ENCODE measurements around the gene KSR1.
A peak's percentile ranks its signal among the peaks of the same experiment; 100 is the strongest.

Gene KSR1

GRCh38 chr17:27575096-27575911 is 119.1 kb downstream of the KSR1 start:
- H3K9me3 ChIP-seq (ENCODE audit: control insufficient read depth, insufficient read depth, low read depth, low read length): no peaks in the 10 kb centered on the region
- no peak overlapping the region; the same call in 1 of the 2 replicates for H3K4me3 ChIP-seq (ENCODE audit: low read depth, low read length)
- peaks cover 87% of the 10 kb centered on the region for H3K4me1 ChIP-seq (ENCODE audit: control insufficient read depth, insufficient read depth, low read length)
- no peaks in the 10 kb centered on the region for H3K27me3 ChIP-seq (ENCODE audit: control insufficient read depth, insufficient read depth, low read length)
- H3K36me3 ChIP-seq (ENCODE audit: control insufficient read depth, insufficient read depth, low read length): no peaks in the 10 kb centered on the region; the same call in 1 of the 2 replicates
- H3K9ac ChIP-seq (ENCODE audit: low read length): no peak overlapping the region
- H3K27ac ChIP-seq (ENCODE audit: low read depth, low read length): peak overlapping the region; percentile 70

- Histone ChIP-seq H3K27ac (ENCODE audit: low read depth, low read length) (peak overlapping the region; percentile 70; the same call in 1 of the 2 replicates), H3K9ac (ENCODE audit: low read length) (no peak overlapping the region), H3K9me3 (ENCODE audit: control insufficient read depth, insufficient read depth, low read depth, low read length) (no peaks in the 10 kb centered on the region), H3K36me3 (ENCODE audit: control insufficient read depth, insufficient read depth, low read length) (no peaks in the 10 kb centered on the region; the same call in 1 of the 2 replicates), H3K4me3 (ENCODE audit: low read depth, low read length) (no peak overlapping the region), H3K4me1 (ENCODE audit: control insufficient read depth, insufficient read depth, low read length) (peaks cover 81% of the 10 kb centered on the region), H3K27me3 (ENCODE audit: control insufficient read depth, insufficient read depth, low read length) (no peaks in the 10 kb centered on the region)
These were observed 119.6 kb downstream of the KSR1 start for GRCh38 chr17:27575912-27576252.

GRCh38 chr17:27576477-27577083 is 120.3 kb downstream of the KSR1 start:
- peak overlapping the region; percentile 17 for H3K9ac ChIP-seq (ENCODE audit: low read length)
- peaks cover 2% of the 10 kb centered on the region; the same call in 1 of the 2 replicates for H3K36me3 ChIP-seq (ENCODE audit: control insufficient read depth, insufficient read depth, low read length)
- H3K27me3 ChIP-seq (ENCODE audit: control insufficient read depth, insufficient read depth, low read length): no peaks in the 10 kb centered on the region
- no peaks in the 10 kb centered on the region for H3K9me3 ChIP-seq (ENCODE audit: control insufficient read depth, insufficient read depth, low read depth, low read length)
- H3K4me3 ChIP-seq (ENCODE audit: low read depth, low read length): no peak overlapping the region
- peaks cover 74% of the 10 kb centered on the region for H3K4me1 ChIP-seq (ENCODE audit: control insufficient read depth, insufficient read depth, low read length)
- peak overlapping the region; percentile 68; the same call in 1 of the 2 replicates for H3K27ac ChIP-seq (ENCODE audit: low read depth, low read length)

GRCh38 chr17:27577121-27577761 is 121.0 kb downstream of the KSR1 start:
- Histone ChIP-seq H3K36me3 (ENCODE audit: control insufficient read depth, insufficient read depth, low read length) (peaks cover 2% of the 10 kb centered on the region; the same call in 1 of the 2 replicates), H3K4me1 (ENCODE audit: control insufficient read depth, insufficient read depth, low read length) (peaks cover 69% of the 10 kb centered on the region), H3K9ac (ENCODE audit: low read length) (peak overlapping the region; percentile 71), H3K9me3 (ENCODE audit: control insufficient read depth, insufficient read depth, low read depth, low read length) (no peaks in the 10 kb centered on the region), H3K4me3 (ENCODE audit: low read depth, low read length) (no peak overlapping the region), H3K27ac (ENCODE audit: low read depth, low read length) (peak overlapping the region; percentile 68; the same call in 1 of the 2 replicates), H3K27me3 (ENCODE audit: control insufficient read depth, insufficient read depth, low read length) (no peaks in the 10 kb centered on the region)

GRCh38 chr17:27577884-27578717 is 121.9 kb downstream of the KSR1 start:
- Histone ChIP-seq H3K27ac (ENCODE audit: low read depth, low read length) (peak overlapping the region; percentile 68; the same call in 1 of the 2 replicates), H3K4me3 (ENCODE audit: low read depth, low read length) (no peak overlapping the region), H3K4me1 (ENCODE audit: control insufficient read depth, insufficient read depth, low read length) (peaks cover 60% of the 10 kb centered on the region), H3K9ac (ENCODE audit: low read length) (peak overlapping the region; percentile 71), H3K36me3 (ENCODE audit: control insufficient read depth, insufficient read depth, low read length) (peaks cover 2% of the 10 kb centered on the region; the same call in 1 of the 2 replicates), H3K9me3 (ENCODE audit: control insufficient read depth, insufficient read depth, low read depth, low read length) (no peaks in the 10 kb centered on the region), H3K27me3 (ENCODE audit: control insufficient read depth, insufficient read depth, low read length) (no peaks in the 10 kb centered on the region)

GRCh38 chr17:27578718-27579085 is 122.5 kb downstream of the KSR1 start:
- no peak overlapping the region for H3K9ac ChIP-seq (ENCODE audit: low read length)
- H3K27ac ChIP-seq (ENCODE audit: low read depth, low read length): peak overlapping the region; percentile 68; the same call in 1 of the 2 replicates

GRCh38 chr17:27579304-27579703 is 123.1 kb downstream of the KSR1 start:
- Histone ChIP-seq H3K9me3 (ENCODE audit: control insufficient read depth, insufficient read depth, low read depth, low read length) (no peaks in the 10 kb centered on the region), H3K36me3 (ENCODE audit: control insufficient read depth, insufficient read depth, low read length) (peaks cover 7% of the 10 kb centered on the region), H3K4me3 (ENCODE audit: low read depth, low read length) (no peak overlapping the region), H3K27ac (ENCODE audit: low read depth, low read length) (no peak overlapping the region), H3K27me3 (ENCODE audit: control insufficient read depth, insufficient read depth, low read length) (no peaks in the 10 kb centered on the region), H3K4me1 (ENCODE audit: control insufficient read depth, insufficient read depth, low read length) (peaks cover 48% of the 10 kb centered on the region), H3K9ac (ENCODE audit: low read length) (no peak overlapping the region)

More at GRCh38 chr17:27578718-27579085, 122.5 kb downstream of the KSR1 start:
- Histone ChIP-seq H3K4me1 (ENCODE audit: control insufficient read depth, insufficient read depth, low read length) (peaks cover 54% of the 10 kb centered on the region), H3K9me3 (ENCODE audit: control insufficient read depth, insufficient read depth, low read depth, low read length) (no peaks in the 10 kb centered on the region), H3K27me3 (ENCODE audit: control insufficient read depth, insufficient read depth, low read length) (no peaks in the 10 kb centered on the region), H3K4me3 (ENCODE audit: low read depth, low read length) (no peak overlapping the region), H3K36me3 (ENCODE audit: control insufficient read depth, insufficient read depth, low read length) (peaks cover 7% of the 10 kb centered on the region; the same call in 1 of the 2 replicates)

- no peak overlapping the region for H3K4me3 ChIP-seq (ENCODE audit: low read depth, low read length)
- no peak overlapping the region for H3K9ac ChIP-seq (ENCODE audit: low read length)
- peaks cover 42% of the 10 kb centered on the region for H3K4me1 ChIP-seq (ENCODE audit: control insufficient read depth, insufficient read depth, low read length)
- peaks cover 11% of the 10 kb centered on the region for H3K36me3 ChIP-seq (ENCODE audit: control insufficient read depth, insufficient read depth, low read length)
- no peak overlapping the region for H3K27ac ChIP-seq (ENCODE audit: low read depth, low read length)
- no peaks in the 10 kb centered on the region for H3K9me3 ChIP-seq (ENCODE audit: control insufficient read depth, insufficient read depth, low read depth, low read length)
- H3K27me3 ChIP-seq (ENCODE audit: control insufficient read depth, insufficient read depth, low read length): no peaks in the 10 kb centered on the region
These were observed 123.7 kb downstream of the KSR1 start for GRCh38 chr17:27579897-27580321.

GRCh38 chr17:27581016-27581415 is 124.8 kb downstream of the KSR1 start:
- H3K27me3 ChIP-seq (ENCODE audit: control insufficient read depth, insufficient read depth, low read length): no peaks in the 10 kb centered on the region
- H3K9me3 ChIP-seq (ENCODE audit: control insufficient read depth, insufficient read depth, low read depth, low read length): no peaks in the 10 kb centered on the region
- H3K36me3 ChIP-seq (ENCODE audit: control insufficient read depth, insufficient read depth, low read length): peaks cover 17% of the 10 kb centered on the region
- H3K4me3 ChIP-seq (ENCODE audit: low read depth, low read length): no peak overlapping the region
- H3K9ac ChIP-seq (ENCODE audit: low read length): no peak overlapping the region
- H3K27ac ChIP-seq (ENCODE audit: low read depth, low read length): no peak overlapping the region
- peaks cover 35% of the 10 kb centered on the region for H3K4me1 ChIP-seq (ENCODE audit: control insufficient read depth, insufficient read depth, low read length)

- no peaks in the 10 kb centered on the region for H3K27me3 ChIP-seq (ENCODE audit: control insufficient read depth, insufficient read depth, low read length)
- no peak overlapping the region for H3K9ac ChIP-seq (ENCODE audit: low read length)
- H3K9me3 ChIP-seq (ENCODE audit: control insufficient read depth, insufficient read depth, low read depth, low read length): no peaks in the 10 kb centered on the region
- H3K4me3 ChIP-seq (ENCODE audit: low read depth, low read length): no peak overlapping the region
- peaks cover 29% of the 10 kb centered on the region for H3K36me3 ChIP-seq (ENCODE audit: control insufficient read depth, insufficient read depth, low read length)
- peaks cover 19% of the 10 kb centered on the region; the same call in 1 of the 2 replicates for H3K4me1 ChIP-seq (ENCODE audit: control insufficient read depth, insufficient read depth, low read length)
- no peak overlapping the region for H3K27ac ChIP-seq (ENCODE audit: low read depth, low read length)
These were observed 126.4 kb downstream of the KSR1 start for GRCh38 chr17:27582696-27583095.

Data from HUES6 (cell line).